Measurements from ENCODE around the gene KRTAP5-2.

- no peak for TF ChIP-seq ZNF274 (IDR thresholded peaks at IDR 0.05; ENCODE audit: low read depth, low read length)
- TF ChIP-seq YY1 (IDR thresholded peaks at IDR 0.05; ENCODE audit: insufficient read depth, insufficient read length) = no peak
These were observed 45.1 kb upstream of the KRTAP5-2 start for GRCh38 chr11:1643146-1643690.

Data from NT2/D1 (cell line).